ENCODE measurements around the gene STXBP2.

Gene STXBP2

GRCh38 chr19:7678971-7679751 lies 42.3 kb downstream of the STXBP2 start:
- H3K9me3 ChIP-seq (ENCODE audit: control insufficient read depth, low read length): no peaks in the 10 kb centered on the region
- no peak overlapping the region for H3K4me3 ChIP-seq (ENCODE audit: insufficient read depth, low read depth, low read length)
- peaks cover 38% of the 10 kb centered on the region for H3K27me3 ChIP-seq (ENCODE audit: control insufficient read depth, insufficient read depth, low read length, poor library complexity, severe bottlenecking)
- peaks cover 3% of the 10 kb centered on the region for H3K4me1 ChIP-seq (ENCODE audit: control insufficient read depth, insufficient read depth, low read length)
- 82% methylated on average over 30 of the region's 30 CpGs for WGBS, 2 experiments
- peaks cover 19% of the 10 kb centered on the region for H3K36me3 ChIP-seq (ENCODE audit: control insufficient read depth, insufficient read depth, low read length)
- H3K27ac ChIP-seq (ENCODE audit: insufficient read depth, low read depth, low read length, poor library complexity, severe bottlenecking): no peak overlapping the region

GRCh38 chr19:7679771-7680605 lies 43.1 kb downstream of the STXBP2 start:
- Histone ChIP-seq H3K36me3 (ENCODE audit: control insufficient read depth, insufficient read depth, low read length) (peaks cover 22% of the 10 kb centered on the region), H3K9me3 (ENCODE audit: control insufficient read depth, low read length) (no peaks in the 10 kb centered on the region), H3K4me3 (ENCODE audit: insufficient read depth, low read depth, low read length) (peak overlapping the region; percentile 98), H3K27me3 (ENCODE audit: control insufficient read depth, insufficient read depth, low read length, poor library complexity, severe bottlenecking) (peaks cover 38% of the 10 kb centered on the region), H3K4me1 (ENCODE audit: control insufficient read depth, insufficient read depth, low read length) (peaks cover 3% of the 10 kb centered on the region), H3K27ac (ENCODE audit: insufficient read depth, low read depth, low read length, poor library complexity, severe bottlenecking) (no peak overlapping the region)
- WGBS, 2 experiments: 58 to 62% methylated on average over 22 of the region's 22 CpGs

GRCh38 chr19:7680606-7681339 lies 43.9 kb downstream of the STXBP2 start, which contains the start of gene TRAPPC5:
TSS of gene TRAPPC5 (plus strand) at chr19:7680833. CDS start at chr19:7682254, 1,421 bp downstream.
- no peaks in the 10 kb centered on the region for H3K9me3 ChIP-seq (ENCODE audit: control insufficient read depth, low read length)
- no peak within 1 kb of the TSS for H3K27ac ChIP-seq (ENCODE audit: insufficient read depth, low read depth, low read length, poor library complexity, severe bottlenecking)
- 0% methylated on average over 79 of the region's 79 CpGs for WGBS, 2 experiments
- peak within 1 kb of the TSS; percentile 98 for H3K4me3 ChIP-seq (ENCODE audit: insufficient read depth, low read depth, low read length)
- peaks cover 36% of the 10 kb centered on the region for H3K27me3 ChIP-seq (ENCODE audit: control insufficient read depth, insufficient read depth, low read length, poor library complexity, severe bottlenecking)
- peaks cover 22% of the 10 kb centered on the region for H3K36me3 ChIP-seq (ENCODE audit: control insufficient read depth, insufficient read depth, low read length)
- peaks cover 3% of the 10 kb centered on the region for H3K4me1 ChIP-seq (ENCODE audit: control insufficient read depth, insufficient read depth, low read length)

DNA sequence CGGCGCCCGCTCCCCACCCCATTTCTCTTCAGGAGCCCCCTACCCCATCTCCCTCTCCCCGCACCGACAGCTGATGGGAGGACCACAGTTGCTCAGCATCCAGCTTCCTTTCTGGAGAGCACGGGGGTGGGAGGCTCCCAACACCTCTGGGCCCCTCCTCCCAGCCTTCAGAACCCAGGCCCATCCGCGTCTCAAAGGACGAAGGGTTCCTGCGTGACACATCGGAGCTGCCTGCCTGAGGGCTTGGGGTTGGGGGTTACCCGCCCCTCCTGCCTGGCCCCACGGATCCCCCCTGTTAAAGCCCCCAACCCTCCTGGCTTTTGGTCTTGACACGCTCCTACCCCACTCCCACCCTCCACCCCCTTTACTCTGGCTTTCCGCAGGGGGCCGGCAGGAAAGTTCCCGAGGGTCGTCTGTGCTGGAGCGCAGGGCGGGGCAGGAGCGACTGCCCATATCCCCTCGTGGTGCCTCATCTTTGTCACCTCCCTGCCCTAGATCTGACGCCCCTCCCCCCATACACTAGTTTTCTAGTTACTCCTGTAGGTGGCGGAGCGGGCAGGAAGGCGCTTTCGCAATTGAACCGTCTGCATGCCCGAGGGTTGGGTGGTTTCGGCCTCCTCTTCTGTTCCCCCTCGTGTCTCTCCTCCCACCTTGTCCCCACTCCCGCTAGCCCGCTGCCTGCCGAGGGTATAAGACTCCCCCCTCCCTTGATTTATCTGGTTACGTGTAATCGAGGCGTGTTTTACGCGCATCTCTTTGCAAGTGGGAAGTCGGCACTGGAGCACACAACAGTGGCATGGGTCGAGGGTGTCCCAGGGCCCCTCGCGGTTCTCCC lies 44.6 kb downstream of the STXBP2 start:
- H3K27ac ChIP-seq (ENCODE audit: insufficient read depth, low read depth, low read length, poor library complexity, severe bottlenecking): no peak overlapping the region
- WGBS, 2 experiments: 24 to 25% methylated on average over 43 of the region's 43 CpGs

DNA sequence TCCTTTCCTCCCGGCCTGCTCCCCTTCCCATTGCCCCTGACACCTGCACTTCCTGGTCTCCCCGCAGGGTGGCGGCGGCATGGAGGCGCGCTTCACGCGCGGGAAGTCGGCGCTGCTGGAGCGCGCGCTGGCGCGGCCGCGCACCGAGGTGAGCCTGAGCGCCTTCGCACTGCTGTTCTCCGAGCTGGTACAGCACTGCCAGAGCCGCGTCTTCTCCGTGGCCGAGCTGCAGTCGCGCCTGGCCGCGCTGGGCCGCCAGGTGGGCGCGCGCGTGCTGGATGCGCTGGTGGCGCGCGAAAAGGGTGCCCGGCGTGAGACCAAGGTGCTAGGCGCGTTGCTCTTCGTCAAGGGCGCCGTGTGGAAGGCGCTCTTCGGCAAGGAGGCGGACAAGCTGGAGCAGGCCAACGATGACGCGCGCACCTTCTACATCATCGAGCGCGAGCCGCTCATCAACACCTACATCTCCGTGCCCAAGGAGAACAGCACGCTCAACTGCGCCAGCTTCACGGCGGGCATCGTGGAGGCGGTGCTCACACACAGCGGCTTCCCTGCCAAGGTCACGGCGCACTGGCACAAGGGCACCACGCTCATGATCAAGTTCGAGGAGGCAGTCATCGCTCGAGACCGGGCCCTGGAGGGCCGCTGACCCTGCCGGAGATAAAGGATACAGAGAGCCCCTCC lies 45.4 kb downstream of the STXBP2 start:
- H3K36me3 ChIP-seq (ENCODE audit: control insufficient read depth, insufficient read depth, low read length): peaks cover 22% of the 10 kb centered on the region
- WGBS, 2 experiments: 94 to 96% methylated on average over 74 of the region's 74 CpGs
- H3K4me3 ChIP-seq (ENCODE audit: insufficient read depth, low read depth, low read length): peak overlapping the region; percentile 98
- peaks cover 3% of the 10 kb centered on the region for H3K4me1 ChIP-seq (ENCODE audit: control insufficient read depth, insufficient read depth, low read length)
- no peaks in the 10 kb centered on the region for H3K9me3 ChIP-seq (ENCODE audit: control insufficient read depth, low read length)
- H3K27me3 ChIP-seq (ENCODE audit: control insufficient read depth, insufficient read depth, low read length, poor library complexity, severe bottlenecking): peaks cover 21% of the 10 kb centered on the region
- H3K27ac ChIP-seq (ENCODE audit: insufficient read depth, low read depth, low read length, poor library complexity, severe bottlenecking): no peak overlapping the region

More for the DNA sequence above, 44.6 kb downstream of the STXBP2 start:
- H3K4me3 ChIP-seq (ENCODE audit: insufficient read depth, low read depth, low read length): peak overlapping the region; percentile 98
- peaks cover 3% of the 10 kb centered on the region for H3K4me1 ChIP-seq (ENCODE audit: control insufficient read depth, insufficient read depth, low read length)
- H3K27me3 ChIP-seq (ENCODE audit: control insufficient read depth, insufficient read depth, low read length, poor library complexity, severe bottlenecking): peaks cover 28% of the 10 kb centered on the region
- peaks cover 22% of the 10 kb centered on the region for H3K36me3 ChIP-seq (ENCODE audit: control insufficient read depth, insufficient read depth, low read length)
- no peaks in the 10 kb centered on the region for H3K9me3 ChIP-seq (ENCODE audit: control insufficient read depth, low read length)

DNA sequence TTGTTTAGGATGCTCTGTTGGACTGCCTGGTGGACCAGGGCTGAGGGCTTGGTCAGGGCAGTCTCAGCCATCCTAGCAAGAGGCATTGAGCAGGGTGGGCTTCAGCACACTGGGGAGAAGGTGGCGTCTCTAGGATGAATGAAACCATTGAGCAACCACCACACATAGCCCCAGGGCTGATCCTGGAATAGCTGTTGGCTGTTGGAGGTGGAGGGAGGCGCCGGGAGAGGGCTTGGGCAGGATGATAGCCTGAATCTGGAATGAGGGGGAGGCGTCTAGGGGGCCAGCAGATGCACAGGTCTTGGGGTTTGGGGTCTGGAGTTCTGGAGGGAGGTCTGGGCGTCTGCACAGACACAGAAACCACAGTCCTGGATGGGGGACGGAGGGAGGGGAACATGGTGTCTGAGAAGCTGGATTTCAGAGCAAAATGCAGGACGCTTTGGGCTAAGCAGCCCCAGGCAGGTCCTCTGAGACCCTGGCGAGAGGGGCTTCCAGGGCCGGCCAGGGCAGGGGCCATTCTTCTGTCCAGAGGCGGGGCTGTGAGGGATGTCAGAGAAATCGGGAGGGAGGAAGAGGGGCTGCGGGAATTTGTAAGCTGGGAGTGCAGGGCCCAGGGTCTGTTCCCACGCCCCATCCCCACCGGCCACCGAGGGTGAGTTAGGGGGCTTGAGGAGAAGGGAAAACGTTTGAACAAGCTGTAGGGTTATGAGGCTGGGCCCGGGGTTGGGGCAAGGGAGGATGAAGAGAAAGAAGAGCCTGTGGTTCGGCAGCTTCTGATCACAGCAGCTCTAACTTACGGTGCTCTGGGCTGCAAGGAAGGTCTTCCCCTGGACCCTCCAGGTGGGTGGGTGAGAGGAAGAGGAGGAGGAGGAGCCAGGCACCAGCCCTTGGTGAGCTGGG lies 48.9 kb downstream of the STXBP2 start:
- peaks cover 22% of the 10 kb centered on the region for H3K36me3 ChIP-seq (ENCODE audit: control insufficient read depth, insufficient read depth, low read length)
- WGBS, 2 experiments: 67 to 68% methylated on average over 19 of the region's 19 CpGs
- no peaks in the 10 kb centered on the region for H3K27me3 ChIP-seq (ENCODE audit: control insufficient read depth, insufficient read depth, low read length, poor library complexity, severe bottlenecking)
- H3K4me3 ChIP-seq (ENCODE audit: insufficient read depth, low read depth, low read length): no peak overlapping the region
- H3K4me1 ChIP-seq (ENCODE audit: control insufficient read depth, insufficient read depth, low read length): no peaks in the 10 kb centered on the region
- no peak overlapping the region for H3K27ac ChIP-seq (ENCODE audit: insufficient read depth, low read depth, low read length, poor library complexity, severe bottlenecking)
- no peaks in the 10 kb centered on the region for H3K9me3 ChIP-seq (ENCODE audit: control insufficient read depth, low read length)

- Histone ChIP-seq H3K9me3 (ENCODE audit: control insufficient read depth, low read length) (no peaks in the 10 kb centered on the region), H3K4me1 (ENCODE audit: control insufficient read depth, insufficient read depth, low read length) (no peaks in the 10 kb centered on the region), H3K27me3 (ENCODE audit: control insufficient read depth, insufficient read depth, low read length, poor library complexity, severe bottlenecking) (no peaks in the 10 kb centered on the region), H3K27ac (ENCODE audit: insufficient read depth, low read depth, low read length, poor library complexity, severe bottlenecking) (no peak overlapping the region), H3K36me3 (ENCODE audit: control insufficient read depth, insufficient read depth, low read length) (peaks cover 21% of the 10 kb centered on the region), H3K4me3 (ENCODE audit: insufficient read depth, low read depth, low read length) (no peak overlapping the region)
- WGBS, 2 experiments: 89 to 92% methylated on average over 12 of the region's 12 CpGs
Measured at GRCh38 chr19:7687177-7687576, 50.3 kb downstream of the STXBP2 start.

- Histone ChIP-seq H3K36me3 (ENCODE audit: control insufficient read depth, insufficient read depth, low read length) (peaks cover 3% of the 10 kb centered on the region), H3K9me3 (ENCODE audit: control insufficient read depth, low read length) (no peaks in the 10 kb centered on the region), H3K27ac (ENCODE audit: insufficient read depth, low read depth, low read length, poor library complexity, severe bottlenecking) (no peak overlapping the region), H3K4me1 (ENCODE audit: control insufficient read depth, insufficient read depth, low read length) (no peaks in the 10 kb centered on the region), H3K27me3 (ENCODE audit: control insufficient read depth, insufficient read depth, low read length, poor library complexity, severe bottlenecking) (no peaks in the 10 kb centered on the region), H3K4me3 (ENCODE audit: insufficient read depth, low read depth, low read length) (no peak overlapping the region)
- 85 to 86% methylated on average over 22 to 23 of the region's 23 CpGs for WGBS, 2 experiments
Measured at GRCh38 chr19:7689165-7689564, 52.3 kb downstream of the STXBP2 start.

Data from ectodermal cell (in vitro differentiated cells).